GM19035 (cell line): ENCODE measurements around the gene UNC13D.
"Not testable (repeated sequence)": the region's sequence is repeated elsewhere in the genome, so short reads cannot be mapped to it uniquely, and the experiment has no call there.

Source experiments
- ATAC-seq: cut with Tn5 transposase; IDR thresholded peaks from one replicate; pipeline ENCODE4 v1.9.1; 2021; ENCODE audit not compliant: unreplicated experiment

The UNC13D gene

GRCh38 chr17:75807861-75808260 lies 36.3 kb downstream of the UNC13D start:
- ATAC-seq = no peak

- no peak for ATAC-seq
Observed at GRCh38 chr17:75806822-75807500, 37.2 kb downstream of the UNC13D start.

- no peak for ATAC-seq
Observed at GRCh38 chr17:75803883-75804282, 40.3 kb downstream of the UNC13D start.

GRCh38 chr17:75799402-75799801 lies 44.8 kb downstream of the UNC13D start:
- ATAC-seq = no peak

GRCh38 chr17:75795820-75796607 lies 48.2 kb downstream of the UNC13D start:
- ATAC-seq = no peak

- ATAC-seq = no peak
Observed at GRCh38 chr17:75793460-75793859, 50.7 kb downstream of the UNC13D start.

- no peak for ATAC-seq
Observed at GRCh38 chr17:75791254-75791653, 53.0 kb downstream of the UNC13D start.

GRCh38 chr17:75785016-75785890 lies 59.0 kb downstream of the UNC13D start:
- peak; percentile 57 for ATAC-seq

- ATAC-seq = peak; percentile 65
Observed at GRCh38 chr17:75784473-75785015, 59.7 kb downstream of the UNC13D start, which contains the start of gene UNK. TSS of gene UNK (plus strand) at chr17:75784806. CDS start at chr17:75784881, 75 bp downstream.

GRCh38 chr17:75783803-75784472 lies 60.3 kb downstream of the UNC13D start:
- no peak for ATAC-seq

GRCh38 chr17:75783069-75783783 lies 61.0 kb downstream of the UNC13D start:
- ATAC-seq = no peak

GRCh38 chr17:75779987-75780889 lies 64.0 kb downstream of the UNC13D start:
- no peak for ATAC-seq

GRCh38 chr17:75779250-75779986 lies 64.8 kb downstream of the UNC13D start:
- ATAC-seq = peak; percentile 68

- ATAC-seq = peak; percentile 17
Observed at GRCh38 chr17:75778861-75779249, 65.3 kb downstream of the UNC13D start.

- not testable (repeated sequence) for ATAC-seq
Observed at GRCh38 chr17:75778066-75778860, 65.9 kb downstream of the UNC13D start.

- ATAC-seq = no peak
Observed at GRCh38 chr17:75777296-75777922, 66.8 kb downstream of the UNC13D start.
